K562 (cell line): ENCODE measurements around the gene ZDHHC11. TPM values are rescaled to one million over a fixed set of nuclear protein-coding genes. Genes with fewer than 3 reads are reported as not detected.

Experiments used
- ATAC-seq: fragments of 200-7000 bp; cut with Tn5 transposase; 3 replicates; pipeline ENCODE4 v1.9.1; 2020; ENCODE audit warnings: moderate library complexity
- BruUV-seq: library from RNA; stranded (reverse); fragments of 400-500 nt; replicated peaks from 2 replicates; lab custom pipeline; 2021; lab: Mats Ljungman, UMichigan
- CTCF ChIA-PET: fragments of 300-600 bp; formaldehyde crosslinking; extraction: SDS; loops from one replicate; lab custom pipeline; 2021; ENCODE audit warnings: low intra/inter-chr PET ratio; lab: Yijun Ruan, JAX
- POLR2A ChIA-PET: fragments of 300-600, 350-650 bp; sonication (Branson Sonifier 250); formaldehyde crosslinking; extraction: SDS; loops from one replicate; lab custom pipeline; 2021; ENCODE audit warnings: antibody characterized with exemption, inconsistent platforms; lab: Yijun Ruan, JAX
- DNase-seq, 4 experiments: peaks; one replicate each; pipeline versions ENCODE4 v3.0.0 to v3.0.0-alpha.2; 2011 to 2018; ENCODE audit warnings: low spot score in 3 of 4, mixed read lengths in 3 of 4; ENCODE audit errors: extremely low read depth in 1 of 4
- FAIRE-seq: peaks from 2 replicates; lab custom pipeline; 2011; peaks lifted over from hg19 to GRCh38; lab: Jason Lieb, UNC
- H2AFZ ChIP-seq: 2 replicates; pipeline ENCODE4 v1.6.0; 2011; ENCODE audit warnings: low read depth, low read length, control low read depth, inconsistent platforms
- H3K27ac ChIP-seq: fragments of 200-600 bp; 3 replicates; pipeline ENCODE4 v1.8.0; 2011; ENCODE audit warnings: low read depth, mild to moderate bottlenecking, control low read depth, inconsistent platforms, low read length, moderate library complexity, mixed read lengths; ENCODE audit errors: extremely low read depth
- H3K27me3 ChIP-seq, 2 experiments: fragments of 300-600 bp in 1 of 2; 2 replicates in 1 of 2; 3 replicates in 1 of 2; pipeline versions ENCODE4 v1.6.0 to v1.8.0; 2011; ENCODE audit warnings: inconsistent platforms in 2 of 2, low read length in 2 of 2, mild to moderate bottlenecking in 1 of 2, mixed read lengths in 1 of 2, moderate library complexity in 1 of 2; ENCODE audit not compliant: control insufficient read depth in 2 of 2, insufficient read depth in 2 of 2
- H3K36me3 ChIP-seq: fragments of 300-600 bp; 3 replicates; pipeline ENCODE4 v1.8.0; 2011; ENCODE audit warnings: mild to moderate bottlenecking, low read length, inconsistent platforms; ENCODE audit not compliant: control insufficient read depth, insufficient read depth
- H3K4me1 ChIP-seq, 2 experiments: fragments of 200-600 bp in 1 of 2; replicated peaks in 1 of 2; 2 replicates in 1 of 2; 3 replicates in 1 of 2; pipeline versions ENCODE4 v1.5.1 to v1.8.0; 2011; ENCODE audit warnings: inconsistent platforms in 2 of 2, low read length in 2 of 2, mild to moderate bottlenecking in 1 of 2, mixed read lengths in 1 of 2, moderate library complexity in 1 of 2; ENCODE audit not compliant: control insufficient read depth in 2 of 2, insufficient read depth in 2 of 2
- H3K4me2 ChIP-seq: 2 replicates; pipeline ENCODE4 v1.6.1; 2011; ENCODE audit warnings: low read length, control low read depth, inconsistent platforms, mixed read lengths; ENCODE audit not compliant: insufficient read depth
- H3K4me3 ChIP-seq: fragments of 200-600 bp; sonication (generic), shearing (Covaris generic); 2 replicates; pipeline ENCODE4 v1.5.1; 2016; ENCODE audit warnings: control low read depth, inconsistent platforms
- H3K79me2 ChIP-seq: fragments of 200-600 bp; 3 replicates; pipeline ENCODE4 v1.8.0; 2011; ENCODE audit warnings: low read length, inconsistent platforms; ENCODE audit not compliant: control insufficient read depth, insufficient read depth
- H3K9ac ChIP-seq, 2 experiments: 2 replicates each; pipeline versions ENCODE4 v1.6.0 to v1.6.1; 2011; ENCODE audit warnings: low read depth in 2 of 2, low read length in 2 of 2, control low read depth in 1 of 2, inconsistent platforms in 1 of 2, mild to moderate bottlenecking in 1 of 2, mixed read lengths in 1 of 2; ENCODE audit not compliant: insufficient read depth in 1 of 2
- H3K9me1 ChIP-seq: one replicate; pipeline ENCODE4 v1.6.0; 2011; ENCODE audit warnings: inconsistent platforms, mild to moderate bottlenecking, low read length, moderate library complexity; ENCODE audit not compliant: control insufficient read depth, insufficient read depth
- H3K9me3 ChIP-seq: replicated peaks from 2 replicates; pipeline ENCODE4 v1.5.1; 2011; ENCODE audit warnings: low read depth, low read length, inconsistent platforms; ENCODE audit not compliant: control insufficient read depth, insufficient read depth
- H4K20me1 ChIP-seq: replicated peaks from 2 replicates; pipeline ENCODE4 v1.6.1; 2011; ENCODE audit warnings: low read length, inconsistent platforms, mixed read lengths; ENCODE audit not compliant: control insufficient read depth, insufficient read depth
- CREM ChIP-seq: IDR thresholded peaks from 2 replicates; pipeline ENCODE4 v1.6.1; 2014; ENCODE audit warnings: antibody characterized with exemption, low read depth
- MTA2 ChIP-seq: fragments of 450-650 bp; IDR thresholded peaks from 2 replicates; pipeline ENCODE4 v1.6.1; 2016; ENCODE audit warnings: low read depth
- NFXL1 ChIP-seq: fragments of 450-650 bp; formaldehyde crosslinking; IDR thresholded peaks from 2 replicates; pipeline ENCODE4 v1.4.0; 2021; ENCODE audit warnings: mild to moderate bottlenecking
- STAT6 ChIP-seq: sonication (generic); formaldehyde crosslinking; IDR thresholded peaks from 2 replicates; pipeline ENCODE4 v1.8.1; 2023; ENCODE audit warnings: mild to moderate bottlenecking, missing genetic modification reagents
- ZBTB7A ChIP-seq: IDR thresholded peaks from 2 replicates; pipeline ENCODE4 v1.6.1; 2011; ENCODE audit warnings: low read depth, mild to moderate bottlenecking, low read length, moderate library complexity, borderline replicate concordance; ENCODE audit not compliant: control insufficient read depth
- ZNF518B ChIP-seq: fragments of 250-450 bp; sonication (Bioruptor Pico); IDR thresholded peaks from 2 replicates; pipeline ENCODE4 v1.5.0; 2021; ENCODE audit warnings: mild to moderate bottlenecking, moderate library complexity
- WGBS: fragments of 100-300 bp; shearing (Covaris generic); methylation state at CpG from one replicate; pipeline ENCODE4 v1.1.6; 2016; ENCODE audit warnings: low coverage, mixed read lengths; ENCODE audit not compliant: insufficient coverage; ENCODE audit errors: missing lambda C conversion rate; 5-methylcytosine and 5-hydroxymethylcytosine counted together
- in situ Hi-C: fragments of 300-500 bp; cut with MboI; formaldehyde crosslinking; loops from 4 replicates; pipeline ENCODE4 v1.15.0; 2018; ENCODE audit warnings: inconsistent platforms, mixed read lengths
- intact Hi-C: fragments of 100-400 bp; cut with micrococcal nuclease; formaldehyde crosslinking; loops from 2 replicates; pipeline ENCODE4 v1.14.2; 2022
- polyA plus RNA-seq, 8 experiments: library from polyadenylated mRNA; depleted of rRNA in 4 of 8; stranded (reverse) in 5 of 8; unstranded in 3 of 8; fragments of >200 nt; fragmentation: Nextera tagmentation in 2 of 8; fragmentation: Illumina TruSeq in 1 of 8; extraction: Ambion mirVana in 2 of 8; extraction: Trizol in 1 of 8; gene quantifications; 2 replicates each; pipeline versions ENCODE4 v1.2.1 to v1.2.3, GENCODE V29; 2011 to 2014; ENCODE audit warnings: inconsistent platforms in 1 of 8, missing spikeins in 1 of 8
- total RNA-seq, 7 experiments: library from RNA; depleted of rRNA in 6 of 7; stranded (reverse); fragments of >200 nt in 6 of 7; fragmentation: Illumina TruSeq in 2 of 7; extraction: Trizol in 2 of 7; gene quantifications; 2 replicates each; pipeline versions ENCODE4 v1.2.1 to v1.2.3, GENCODE V29; 2011 to 2021; ENCODE audit warnings: low replicate concordance in 1 of 7

ZDHHC11 gene
- total and polyA plus RNA-seq, 9 of the 15 experiments (the other 6 are each of a cell fraction or from before 2014, with no cell fraction given): 0.07 to 2.3 (median 0.52) TPM

GRCh38 chr5:761059-761771, 89.6 kb downstream of the ZDHHC11 start:
- Histone ChIP-seq H3K36me3 (no peaks in the 10 kb centered on the region), H3K4me3 (no peak overlapping the region), H3K79me2 (no peaks in the 10 kb centered on the region), H4K20me1 (peaks cover 18% of the 10 kb centered on the region), H3K9ac (no peak overlapping the region; a peak in 1 of 4 replicates), H2AFZ (no peak overlapping the region), H3K27ac (no peak overlapping the region), H3K4me1 (peaks cover 0 to 39% of the 10 kb centered on the region in 2 experiments; a peak in 2 of 5 replicates), H3K9me3 (no peaks in the 10 kb centered on the region), H3K4me2 (no peak overlapping the region), H3K27me3 (peaks cover 36 to 79% of the 10 kb centered on the region in 2 experiments; a peak in 4 of 5 replicates), H3K9me1 (peaks cover 3% of the 10 kb centered on the region)
- intact Hi-C loops (no loop called here), in situ Hi-C loops (no loop called here)
- CTCF ChIA-PET: interaction anchor here (0.7 kb wide), 1 partner anchor 317 kb away, joined by 5 read pairs; no protein-coding TSS in a partner anchor
- BruUV-seq: no TSS peak
- DNase-seq (no peak), ATAC-seq (no peak), FAIRE-seq (no peak)
- WGBS: 1% methylated on average over 15 of the region's 15 CpGs
- POLR2A ChIA-PET: no interaction called here
- TF ChIP-seq ZBTB7A (no peak), CREM (no peak), STAT6 (CRISPR knock-in tag) (no peak), NFXL1 (CRISPR knock-in tag) (no peak), ZNF518B (CRISPR knock-in tag) (no peak), MTA2 (no peak)
